ENCODE data around the gene CYP2J2.

CYP2J2 gene

GRCh38 chr1:59967141-59967697 is 40.6 kb upstream of the CYP2J2 start:
- TF ChIP-seq ZFX (IDR thresholded peaks at IDR 0.05; ENCODE audit: borderline replicate concordance): no peak
- TF ChIP-seq, protein P1, sequence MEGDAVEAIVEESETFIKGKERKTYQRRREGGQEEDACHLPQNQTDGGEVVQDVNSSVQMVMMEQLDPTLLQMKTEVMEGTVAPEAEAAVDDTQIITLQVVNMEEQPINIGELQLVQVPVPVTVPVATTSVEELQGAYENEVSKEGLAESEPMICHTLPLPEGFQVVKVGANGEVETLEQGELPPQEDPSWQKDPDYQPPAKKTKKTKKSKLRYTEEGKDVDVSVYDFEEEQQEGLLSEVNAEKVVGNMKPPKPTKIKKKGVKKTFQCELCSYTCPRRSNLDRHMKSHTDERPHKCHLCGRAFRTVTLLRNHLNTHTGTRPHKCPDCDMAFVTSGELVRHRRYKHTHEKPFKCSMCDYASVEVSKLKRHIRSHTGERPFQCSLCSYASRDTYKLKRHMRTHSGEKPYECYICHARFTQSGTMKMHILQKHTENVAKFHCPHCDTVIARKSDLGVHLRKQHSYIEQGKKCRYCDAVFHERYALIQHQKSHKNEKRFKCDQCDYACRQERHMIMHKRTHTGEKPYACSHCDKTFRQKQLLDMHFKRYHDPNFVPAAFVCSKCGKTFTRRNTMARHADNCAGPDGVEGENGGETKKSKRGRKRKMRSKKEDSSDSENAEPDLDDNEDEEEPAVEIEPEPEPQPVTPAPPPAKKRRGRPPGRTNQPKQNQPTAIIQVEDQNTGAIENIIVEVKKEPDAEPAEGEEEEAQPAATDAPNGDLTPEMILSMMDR (IDR thresholded peaks at IDR 0.05): no peak
- no peak overlapping the region for H3K27ac ChIP-seq

GRCh38 chr1:59952065-59952464 is 25.5 kb upstream of the CYP2J2 start:
- no peak overlapping the region for H3K27ac ChIP-seq
- TF ChIP-seq, protein P1 (IDR thresholded peaks at IDR 0.05): no peak
- TF ChIP-seq ZFX (IDR thresholded peaks at IDR 0.05; ENCODE audit: borderline replicate concordance): no peak

DNA sequence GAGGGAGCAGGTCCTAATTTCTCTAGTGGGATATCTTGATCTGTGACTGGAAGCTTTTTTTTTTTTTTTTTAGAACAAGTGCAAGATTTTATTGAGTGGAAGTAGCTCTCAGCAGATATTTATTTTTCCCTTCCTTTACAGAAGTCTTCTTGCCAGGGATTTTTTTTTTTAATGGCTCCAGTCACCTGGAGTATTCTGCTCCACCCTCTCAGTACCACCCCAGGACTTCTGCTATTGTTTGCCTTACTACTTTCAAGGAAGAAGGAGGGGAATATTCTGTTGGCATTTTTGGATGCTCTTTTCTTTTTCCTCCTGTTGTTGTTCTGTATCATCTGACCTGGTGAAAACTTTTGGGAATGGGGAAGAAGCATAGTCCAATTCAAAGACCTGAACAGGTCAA is 23.1 kb upstream of the CYP2J2 start:
- H3K27ac ChIP-seq: no peak overlapping the region
- TF ChIP-seq, protein P1 (IDR thresholded peaks at IDR 0.05): no peak
- TF ChIP-seq ZFX (IDR thresholded peaks at IDR 0.05; ENCODE audit: borderline replicate concordance): no peak

- no peak overlapping the region for H3K27ac ChIP-seq
- no peak for TF ChIP-seq ZFX (IDR thresholded peaks at IDR 0.05; ENCODE audit: borderline replicate concordance)
- TF ChIP-seq, protein P1 (IDR thresholded peaks at IDR 0.05): no peak
These were observed 22.4 kb upstream of the CYP2J2 start for GRCh38 chr1:59948990-59949389.

- no peak overlapping the region for H3K27ac ChIP-seq
- TF ChIP-seq, protein P1 (IDR thresholded peaks at IDR 0.05): peak; percentile 93
- no peak for TF ChIP-seq ZFX (IDR thresholded peaks at IDR 0.05; ENCODE audit: borderline replicate concordance)
These were observed 20.7 kb upstream of the CYP2J2 start for GRCh38 chr1:59947047-59947938.

DNA sequence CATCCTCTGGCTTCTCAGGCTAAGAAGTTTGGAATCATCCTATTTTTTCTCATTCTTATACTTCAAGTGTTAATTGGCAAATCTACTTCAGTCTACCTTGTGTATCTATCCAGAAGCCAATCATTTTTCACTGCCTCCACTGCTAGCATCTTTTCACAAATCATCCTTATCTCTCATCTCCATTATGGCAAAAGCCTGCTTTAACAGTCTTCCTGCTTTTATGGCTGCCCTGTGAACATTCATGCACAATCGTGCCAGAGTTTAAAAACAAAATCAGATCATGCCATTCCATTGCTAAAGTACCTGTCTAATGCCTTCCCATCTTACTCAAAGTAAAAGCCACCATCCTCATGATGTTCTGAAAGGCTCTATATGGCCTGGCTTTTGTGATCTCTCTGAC is 19.2 kb upstream of the CYP2J2 start:
- H3K27ac ChIP-seq: no peak overlapping the region
- TF ChIP-seq ZFX (IDR thresholded peaks at IDR 0.05; ENCODE audit: borderline replicate concordance): no peak

GRCh38 chr1:59939393-59939792 is 12.8 kb upstream of the CYP2J2 start:
- no peak overlapping the region for H3K27ac ChIP-seq
- TF ChIP-seq ZFX (IDR thresholded peaks at IDR 0.05; ENCODE audit: borderline replicate concordance): no peak
- TF ChIP-seq, protein P1 (IDR thresholded peaks at IDR 0.05): no peak
